OCI-LY1 (cell line): Measurements from ENCODE around the gene EDA.

ENCODE experiments used
- EZH2 ChIP-seq: fragments of 200-600 bp; sonication (generic), shearing (Covaris generic); IDR thresholded peaks from 2 replicates; pipeline ENCODE4 v1.8.0; 2017; ENCODE audit warnings: borderline replicate concordance, mixed run types, mild to moderate bottlenecking, antibody characterized with exemption, low read length, moderate library complexity, mixed read lengths
- TF ChIP-seq, protein P1 (sequence below): fragments of 200-600 bp; sonication (generic), shearing (Covaris generic); IDR thresholded peaks from 2 replicates; pipeline ENCODE4 v1.5.1; 2017; ENCODE audit warnings: mild to moderate bottlenecking, antibody characterized with exemption, low read length, moderate library complexity, mixed read lengths

DNA sequence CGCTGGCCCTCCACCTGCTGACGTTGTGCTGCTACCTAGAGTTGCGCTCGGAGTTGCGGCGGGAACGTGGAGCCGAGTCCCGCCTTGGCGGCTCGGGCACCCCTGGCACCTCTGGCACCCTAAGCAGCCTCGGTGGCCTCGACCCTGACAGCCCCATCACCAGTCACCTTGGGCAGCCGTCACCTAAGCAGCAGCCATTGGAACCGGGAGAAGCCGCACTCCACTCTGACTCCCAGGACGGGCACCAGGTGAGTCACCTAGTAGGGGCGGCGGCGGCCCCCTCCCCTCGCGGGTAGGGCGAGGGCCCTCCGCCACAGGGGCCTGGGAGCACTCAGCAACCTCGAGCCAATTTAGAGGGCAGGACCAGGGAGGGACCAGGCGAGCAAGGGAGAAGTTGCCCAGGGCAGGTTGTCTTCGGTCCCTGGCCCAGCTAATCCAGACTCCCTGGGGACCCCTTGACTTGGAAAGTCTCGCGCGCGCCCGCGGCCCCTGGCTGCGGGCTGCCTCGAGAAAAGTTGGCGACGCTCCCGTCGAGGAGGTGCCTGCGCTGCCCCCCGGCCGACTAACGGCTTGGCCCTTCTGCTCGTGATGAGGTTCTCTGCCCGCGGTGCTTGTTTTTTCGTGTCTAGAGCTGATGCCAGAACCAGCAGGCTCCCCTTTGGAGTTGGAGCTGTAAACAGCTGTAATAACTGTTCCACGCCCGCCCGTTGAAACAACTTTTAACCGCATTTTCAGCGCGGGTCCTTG lies 717 bp downstream of the EDA start:
- TF ChIP-seq EZH2: no peak
- TF ChIP-seq, protein P1, sequence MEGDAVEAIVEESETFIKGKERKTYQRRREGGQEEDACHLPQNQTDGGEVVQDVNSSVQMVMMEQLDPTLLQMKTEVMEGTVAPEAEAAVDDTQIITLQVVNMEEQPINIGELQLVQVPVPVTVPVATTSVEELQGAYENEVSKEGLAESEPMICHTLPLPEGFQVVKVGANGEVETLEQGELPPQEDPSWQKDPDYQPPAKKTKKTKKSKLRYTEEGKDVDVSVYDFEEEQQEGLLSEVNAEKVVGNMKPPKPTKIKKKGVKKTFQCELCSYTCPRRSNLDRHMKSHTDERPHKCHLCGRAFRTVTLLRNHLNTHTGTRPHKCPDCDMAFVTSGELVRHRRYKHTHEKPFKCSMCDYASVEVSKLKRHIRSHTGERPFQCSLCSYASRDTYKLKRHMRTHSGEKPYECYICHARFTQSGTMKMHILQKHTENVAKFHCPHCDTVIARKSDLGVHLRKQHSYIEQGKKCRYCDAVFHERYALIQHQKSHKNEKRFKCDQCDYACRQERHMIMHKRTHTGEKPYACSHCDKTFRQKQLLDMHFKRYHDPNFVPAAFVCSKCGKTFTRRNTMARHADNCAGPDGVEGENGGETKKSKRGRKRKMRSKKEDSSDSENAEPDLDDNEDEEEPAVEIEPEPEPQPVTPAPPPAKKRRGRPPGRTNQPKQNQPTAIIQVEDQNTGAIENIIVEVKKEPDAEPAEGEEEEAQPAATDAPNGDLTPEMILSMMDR: no peak
